PC-9 (cell line): ENCODE measurements around the gene IFNA1. TPM values are rescaled to one million over a fixed set of nuclear protein-coding genes. Genes with fewer than 3 reads are reported as not detected.
A peak's percentile ranks its signal among the peaks of the same experiment; 100 is the strongest.
"Not testable (repeated sequence)": the region's sequence is repeated elsewhere in the genome, so short reads cannot be mapped to it uniquely, and the experiment has no call there.

Experiments
- BruUV-seq: library from RNA; stranded (reverse); fragments of 400-500 nt; replicated peaks from 2 replicates; lab custom pipeline; 2021; lab: Mats Ljungman, UMichigan
- CTCF ChIA-PET: fragments of 300-600 bp; sonication (Branson Sonifier 250); formaldehyde crosslinking; loops from one replicate; lab custom pipeline; 2022; ENCODE audit warnings: antibody characterized with exemption; lab: Charles Lee
- POLR2A ChIA-PET: fragments of 300-600 bp; sonication (Branson Sonifier 250); formaldehyde crosslinking; loops from one replicate; lab custom pipeline; 2022; ENCODE audit warnings: antibody characterized with exemption; ENCODE audit not compliant: unreplicated experiment; lab: Charles Lee
- DNase-seq, 2 experiments: peaks; one replicate each; pipeline versions ENCODE4 v3.0.0 to v3.0.0-alpha.2; 2015 to 2022; ENCODE audit warnings: mixed read lengths in 1 of 2
- H2AFZ ChIP-seq: fragments of 200-600 bp; sonication (generic); 2 replicates; pipeline ENCODE4 v1.8.1; 2017; ENCODE audit warnings: antibody characterized with exemption
- H3F3A ChIP-seq: fragments of 200-600 bp; sonication (generic); 2 replicates; pipeline ENCODE4 v1.8.1; 2017; ENCODE audit warnings: antibody characterized with exemption, mild to moderate bottlenecking, low read depth; ENCODE audit not compliant: insufficient read depth
- H3K27ac ChIP-seq: fragments of 200-600 bp; sonication (generic); 2 replicates; pipeline ENCODE4 v1.6.1; 2016; ENCODE audit warnings: mixed run types
- H3K27me3 ChIP-seq: fragments of 200-600 bp; sonication (generic); 2 replicates; pipeline ENCODE4 v1.6.1; 2016; ENCODE audit warnings: low read depth, mixed run types; ENCODE audit not compliant: insufficient read depth
- H3K36me3 ChIP-seq: fragments of 200-600 bp; sonication (generic); 2 replicates; pipeline ENCODE4 v1.6.1; 2016; ENCODE audit warnings: low read depth, mixed run types
- H3K4me1 ChIP-seq: fragments of 200-600 bp; sonication (generic); replicated peaks from 2 replicates; pipeline ENCODE4 v1.6.1; 2016; ENCODE audit warnings: mixed run types; ENCODE audit not compliant: insufficient read depth
- H3K4me2 ChIP-seq: fragments of 200-600 bp; sonication (generic); 2 replicates; pipeline ENCODE4 v1.6.1; 2017; ENCODE audit warnings: mixed run types
- H3K4me3 ChIP-seq: fragments of 200-600 bp; sonication (generic); 2 replicates; pipeline ENCODE4 v1.6.1; 2016; ENCODE audit warnings: mixed run types
- H3K79me2 ChIP-seq: fragments of 200-600 bp; sonication (generic); 2 replicates; pipeline ENCODE4 v1.6.1; 2017; ENCODE audit warnings: low read depth, mixed run types
- H3K9me2 ChIP-seq: fragments of 200-600 bp; sonication (generic); 2 replicates; pipeline ENCODE4 v1.8.1; 2017; ENCODE audit warnings: mild to moderate bottlenecking; ENCODE audit not compliant: insufficient read depth
- H3K9me3 ChIP-seq: fragments of 200-600 bp; sonication (generic); 2 replicates; pipeline ENCODE4 v1.8.1; 2016; ENCODE audit warnings: low read depth; ENCODE audit not compliant: insufficient read depth
- H4K20me1 ChIP-seq: fragments of 200-600 bp; sonication (generic); 2 replicates; pipeline ENCODE4 v1.8.1; 2017; ENCODE audit not compliant: insufficient read depth
- CTCF ChIP-seq: fragments of 200-600 bp; sonication (generic); conservative IDR thresholded peaks from 2 replicates; pipeline ENCODE4 v1.6.1; 2017; ENCODE audit warnings: mixed run types, antibody characterized with exemption, mild to moderate bottlenecking, moderate library complexity
- EZH2 ChIP-seq: fragments of 200-600 bp; sonication (generic); IDR thresholded peaks from 2 replicates; pipeline ENCODE4 v1.8.0; 2017; ENCODE audit warnings: antibody characterized with exemption, low read depth
- intact Hi-C: fragments of 100-400 bp; cut with micrococcal nuclease; formaldehyde crosslinking; loops from one replicate; pipeline ENCODE4 v1.10.0; 2022; ENCODE audit not compliant: unreplicated experiment
- total RNA-seq: library from RNA; stranded (reverse); gene quantifications from 2 replicates; pipeline ENCODE4 v1.2.3, GENCODE V29; 2021

The IFNA1 gene
- total RNA-seq, 1 experiment from 2014 or later, result not detected

DNA sequence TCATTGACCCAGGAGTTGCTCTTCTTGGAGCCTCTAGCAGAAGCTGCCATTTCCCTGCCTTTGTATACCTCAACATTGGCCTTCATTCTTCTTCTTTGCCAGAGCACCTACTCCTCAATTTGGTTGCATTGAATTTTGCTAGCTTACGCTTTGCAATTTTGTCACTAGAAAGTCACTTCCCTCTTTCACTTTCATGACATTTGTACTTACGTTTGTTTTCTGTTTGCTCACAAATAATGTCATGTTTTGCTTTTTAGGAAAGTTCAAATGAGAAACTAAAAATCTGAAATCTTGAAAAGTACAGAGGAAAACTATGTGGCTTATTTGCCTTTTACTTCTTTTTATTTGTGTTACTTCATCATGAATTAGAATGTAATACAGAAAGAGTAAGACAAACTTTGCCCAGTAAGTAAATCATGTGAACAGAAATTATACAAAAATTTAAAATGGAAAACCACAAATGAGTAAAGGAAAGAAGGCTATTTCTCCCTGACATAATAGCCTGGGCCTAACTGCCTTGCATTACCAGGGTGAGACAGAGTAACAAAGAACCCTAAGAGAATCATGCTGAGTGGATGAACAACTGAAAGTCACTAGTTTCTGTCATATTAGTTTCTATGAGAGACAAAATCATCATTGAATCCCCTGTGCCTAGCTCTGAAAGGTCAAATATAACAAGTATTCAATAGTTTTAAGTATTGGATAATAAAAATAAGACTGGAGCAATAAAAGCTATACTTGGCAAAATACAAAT lies 7.4 kb upstream of the IFNA1 start:
- Histone ChIP-seq H3K4me1 (no peaks in the 10 kb centered on the region), H3K4me3 (no peak overlapping the region), H3K79me2 (no peaks in the 10 kb centered on the region), H3K9me3 (no peaks in the 10 kb centered on the region), H3K4me2 (no peak overlapping the region), H4K20me1 (no peaks in the 10 kb centered on the region), H3K27me3 (no peaks in the 10 kb centered on the region), H3F3A (no peaks in the 10 kb centered on the region), H2AFZ (no peak overlapping the region), H3K36me3 (no peaks in the 10 kb centered on the region), H3K27ac (no peak overlapping the region), H3K9me2 (no peaks in the 10 kb centered on the region)
- POLR2A ChIA-PET, result no interaction called here
- no peak for DNase-seq
- TF ChIP-seq EZH2 (no peak), CTCF (no peak)
- no TSS peak for BruUV-seq
- CTCF ChIA-PET, result interaction anchor here (0.6 kb wide), 1 partner anchor 129 kb away, joined by 5 read pairs; no protein-coding TSS in a partner anchor
- intact Hi-C loops, result no loop called here

- no TSS peak for BruUV-seq
Measured at GRCh38 chr9:21434202-21435014, 5.8 kb upstream of the IFNA1 start.

GRCh38 chr9:21435015-21435383 lies 5.2 kb upstream of the IFNA1 start:
- H3K27ac ChIP-seq, H3K4me1 ChIP-seq, H4K20me1 ChIP-seq, H2AFZ ChIP-seq, H3K4me3 ChIP-seq, H3K27me3 ChIP-seq, H3K9me2 ChIP-seq, H3F3A ChIP-seq, H3K79me2 ChIP-seq, DNase-seq, POLR2A ChIA-PET, intact Hi-C loops, H3K4me2 ChIP-seq, H3K9me3 ChIP-seq, BruUV-seq, H3K36me3 ChIP-seq: not testable (repeated sequence)
- CTCF ChIA-PET, result interaction anchor here (0.6 to 1.1 kb wide), 4 partner anchors 31 to 354 kb away, joined by 3 to 4 read pairs (median 3); no protein-coding TSS in a partner anchor

More at GRCh38 chr9:21434202-21435014, 5.8 kb upstream of the IFNA1 start:
- Histone ChIP-seq H3K36me3 (no peaks in the 10 kb centered on the region), H3K4me3 (no peak overlapping the region), H2AFZ (no peak overlapping the region), H3F3A (no peaks in the 10 kb centered on the region), H3K79me2 (no peaks in the 10 kb centered on the region), H3K9me3 (no peaks in the 10 kb centered on the region), H3K9me2 (no peaks in the 10 kb centered on the region), H3K4me1 (no peaks in the 10 kb centered on the region), H4K20me1 (no peaks in the 10 kb centered on the region), H3K27ac (no peak overlapping the region), H3K4me2 (no peak overlapping the region), H3K27me3 (no peaks in the 10 kb centered on the region)
- peak; percentile 66 for TF ChIP-seq CTCF
- TF ChIP-seq EZH2, result no peak
- CTCF ChIA-PET, result interaction anchor here (0.6 to 1.1 kb wide), 4 partner anchors 32 to 354 kb away, joined by 3 to 4 read pairs (median 3); no protein-coding TSS in a partner anchor
- POLR2A ChIA-PET, result interaction anchor here (0.9 kb wide), 1 partner anchor 140 kb away, joined by 6 read pairs; no protein-coding TSS in a partner anchor
- intact Hi-C loops, result loop anchor here (1.0 kb wide), 1 partner anchor 355 kb away; no protein-coding TSS in a partner anchor
- DNase-seq, result peak in 1 of 2 experiments; percentile 26
